ENCODE data around the gene RNF223. TPM values are rescaled to one million over a fixed set of nuclear protein-coding genes. Genes with fewer than 3 reads are reported as not detected.

Gene RNF223
- total RNA-seq, 1 experiment from 2014 or later: 0.08 TPM

DNA sequence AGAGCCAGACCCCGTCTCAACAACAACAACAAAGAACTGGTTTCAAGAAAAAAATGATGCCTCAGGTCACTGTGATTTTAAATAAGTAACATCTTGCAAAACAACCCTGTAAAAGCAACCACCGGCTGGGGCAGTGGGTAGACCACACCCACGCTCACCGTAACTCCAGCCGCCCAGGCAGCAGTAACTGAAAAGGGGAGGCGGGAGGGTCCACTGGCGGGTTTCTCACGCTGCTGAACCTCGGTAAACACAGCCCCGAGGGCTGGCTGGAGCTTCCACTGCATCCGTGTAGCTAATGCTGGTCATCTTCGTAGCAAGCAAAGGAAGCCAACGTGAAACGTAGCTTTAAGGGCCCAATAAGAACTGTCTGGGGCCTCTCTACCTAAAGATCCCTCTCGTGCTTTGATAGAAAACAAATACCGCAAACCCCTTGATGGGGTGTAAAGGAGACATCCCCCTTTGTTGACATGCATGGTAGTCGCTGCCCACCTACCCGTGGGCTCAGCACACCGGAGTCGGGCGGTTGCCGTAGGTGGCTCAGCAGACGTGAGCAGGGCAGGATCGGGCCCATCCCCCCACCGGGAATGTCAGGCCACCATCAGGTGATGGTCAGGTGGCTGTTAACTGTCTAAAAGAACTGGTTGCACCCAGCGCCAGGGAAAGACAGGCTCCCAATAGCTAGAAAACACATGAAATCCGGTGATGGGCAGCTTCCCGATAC is 37.6 kb upstream of the RNF223 start:
- intact Hi-C loops (cut with micrococcal nuclease; ENCODE audit: unreplicated experiment) (no loop called here), in situ Hi-C loops (cut with HindIII; ENCODE audit: low pct_unique_long_range_greater_than_20kb, low sequenced_read_pairs) (no loop called here)
- ChIA-PET CTCF (interaction anchor here (0.6 kb wide), 1 partner anchor 207 kb away, joined by 3 read pairs; no protein-coding TSS in a partner anchor), POLR2A (no interaction called here)
- H3K27me3 ChIP-seq (ENCODE audit: control insufficient read depth, insufficient read depth, low read length): no peaks in the 10 kb centered on the region
- ATAC-seq (no peak), DNase-seq (ENCODE audit: low read depth, low spot score) (no peak)
- H3K4me3 ChIP-seq (ENCODE audit: low read depth in 2 of 2, low read length in 2 of 2): no peak overlapping the region
- H3K9me3 ChIP-seq (ENCODE audit: control insufficient read depth, insufficient read depth, low read depth, low read length): peaks cover 3% of the 10 kb centered on the region; the same call in 1 of the 2 replicates
- no peaks in the 10 kb centered on the region for H3K36me3 ChIP-seq (ENCODE audit: control insufficient read depth, insufficient read depth, low read length)
- BruUV-seq (replicated peaks): no TSS peak
- no peak for TF ChIP-seq TCF7L2 (IDR thresholded peaks at IDR 0.05; ENCODE audit: low read depth, low read length)
- no peak for TF ChIP-seq CTCF (IDR thresholded peaks at IDR 0.05)
- TF ChIP-seq REST (IDR thresholded peaks at IDR 0.05; ENCODE audit: insufficient read depth in 1 of 2, low read depth in 2 of 2, low read length in 1 of 2): no peak
- no peak for TF ChIP-seq SIN3A (IDR thresholded peaks at IDR 0.05; ENCODE audit: borderline replicate concordance, insufficient read depth, low read depth, low read length)
- no peak overlapping the region for H3K27ac ChIP-seq (ENCODE audit: low read length)
- H3K4me1 ChIP-seq (ENCODE audit: control insufficient read depth, insufficient read depth, low read length): no peaks in the 10 kb centered on the region; the same call in 1 of the 2 replicates

DNA sequence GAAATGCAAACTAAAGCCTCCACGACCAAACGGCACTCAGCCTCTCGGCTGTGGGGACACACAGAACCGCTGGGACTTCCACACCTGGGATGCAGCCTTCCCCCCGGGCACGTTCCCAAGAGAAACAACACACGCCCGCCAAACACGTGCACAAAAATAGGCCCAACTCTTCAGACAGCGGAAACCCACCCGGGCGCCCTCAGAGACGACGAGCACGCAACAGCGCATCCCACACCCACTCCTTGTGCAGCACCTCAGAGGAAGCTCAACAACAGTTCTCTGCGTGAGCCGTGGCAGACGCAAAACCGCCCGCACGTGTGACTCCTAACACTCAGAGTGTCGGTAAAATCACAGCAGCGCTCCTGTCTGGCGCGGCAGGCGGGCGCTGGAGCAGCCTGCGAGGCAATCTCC is 36.5 kb upstream of the RNF223 start:
- BruUV-seq (replicated peaks): no TSS peak
- DNase-seq (ENCODE audit: low read depth, low spot score) (no peak), ATAC-seq (no peak)
- no peak for TF ChIP-seq REST (IDR thresholded peaks at IDR 0.05; ENCODE audit: insufficient read depth in 1 of 2, low read depth in 2 of 2, low read length in 1 of 2)
- no peak for TF ChIP-seq SIN3A (IDR thresholded peaks at IDR 0.05; ENCODE audit: borderline replicate concordance, insufficient read depth, low read depth, low read length)
- no peak for TF ChIP-seq CTCF (IDR thresholded peaks at IDR 0.05)
- TF ChIP-seq POLR2AphosphoS5 (IDR thresholded peaks at IDR 0.05; ENCODE audit: low read depth, low read length): no peak
- no peak for TF ChIP-seq TCF7L2 (IDR thresholded peaks at IDR 0.05; ENCODE audit: low read depth, low read length)
- Histone ChIP-seq H3K27ac (ENCODE audit: low read length) (no peak overlapping the region), H3K9me3 (ENCODE audit: control insufficient read depth, insufficient read depth, low read depth, low read length) (peaks cover 7% of the 10 kb centered on the region; the same call in 1 of the 2 replicates), H3K4me3 (ENCODE audit: low read depth in 2 of 2, low read length in 2 of 2) (no peak overlapping the region), H3K27me3 (ENCODE audit: control insufficient read depth, insufficient read depth, low read length) (no peaks in the 10 kb centered on the region), H3K36me3 (ENCODE audit: control insufficient read depth, insufficient read depth, low read length) (no peaks in the 10 kb centered on the region), H3K4me1 (ENCODE audit: control insufficient read depth, insufficient read depth, low read length) (no peaks in the 10 kb centered on the region; the same call in 1 of the 2 replicates)
- ChIA-PET CTCF (no interaction called here), POLR2A (no interaction called here)
- in situ Hi-C loops (cut with HindIII; ENCODE audit: low pct_unique_long_range_greater_than_20kb, low sequenced_read_pairs) (no loop called here), intact Hi-C loops (cut with micrococcal nuclease; ENCODE audit: unreplicated experiment) (no loop called here)

Data from Panc1 (cell line).